Measurements from ENCODE around the gene CADM1.

GRCh38 chr11:115477410-115477809 is 26.8 kb downstream of the CADM1 start:
- no peak for TF ChIP-seq CTCF (IDR thresholded peaks at IDR 0.05; ENCODE audit: low read length)
- TF ChIP-seq EZH2 (optimal IDR thresholded peaks at IDR 0.05; ENCODE audit: low read depth, low read length): no peak
- TF ChIP-seq EZH2phosphoT487 (IDR thresholded peaks at IDR 0.05; ENCODE audit: low read length): no peak
